OCI-LY7 (cell line): ENCODE data around the gene LRRC9. TPM values are rescaled to one million over a fixed set of nuclear protein-coding genes. Genes with fewer than 3 reads are reported as not detected.

Experiments
- BruUV-seq: library from RNA; stranded (reverse); fragments of 400-500 nt; replicated peaks from 2 replicates; lab custom pipeline; 2021; lab: Mats Ljungman, UMichigan
- CTCF ChIA-PET: fragments of 300-600 bp; sonication (Branson Sonifier 250); formaldehyde crosslinking; loops from one replicate; lab custom pipeline; 2022; ENCODE audit warnings: antibody characterized with exemption; ENCODE audit not compliant: unreplicated experiment; lab: Charles Lee
- POLR2A ChIA-PET: fragments of 300-600 bp; sonication (Branson Sonifier 250); formaldehyde crosslinking; loops from one replicate; lab custom pipeline; 2022; ENCODE audit warnings: antibody characterized with exemption; lab: Charles Lee
- DNase-seq: peaks from one replicate; pipeline ENCODE4 v3.0.0-alpha.2; 2015; ENCODE audit warnings: low spot score
- H2AFZ ChIP-seq: fragments of 200-600 bp; sonication (generic), shearing (Covaris generic); 2 replicates; pipeline ENCODE4 v1.6.1; 2014; ENCODE audit warnings: mild to moderate bottlenecking, antibody characterized with exemption, low read length, moderate library complexity
- H3K27ac ChIP-seq: fragments of 200-600 bp; sonication (generic); 2 replicates; pipeline ENCODE4 v1.5.1; 2014; ENCODE audit warnings: mixed run types, low read depth, mild to moderate bottlenecking, moderate library complexity, low read length, inconsistent platforms; ENCODE audit not compliant: poor library complexity, severe bottlenecking
- H3K36me3 ChIP-seq: fragments of 200-600 bp; sonication (generic); 2 replicates; pipeline ENCODE4 v1.6.1; 2014; ENCODE audit warnings: mild to moderate bottlenecking, antibody characterized with exemption, low read length, moderate library complexity, mixed read lengths; ENCODE audit not compliant: insufficient read depth
- H3K4me1 ChIP-seq: fragments of 200-600 bp; sonication (generic); 2 replicates; pipeline ENCODE4 v1.5.1; 2014; ENCODE audit warnings: mild to moderate bottlenecking, low read length; ENCODE audit not compliant: insufficient read depth, poor library complexity, severe bottlenecking
- H3K4me2 ChIP-seq: fragments of 200-600 bp; sonication (generic); 2 replicates; pipeline ENCODE4 v1.6.1; 2014; ENCODE audit warnings: mild to moderate bottlenecking, low read length
- H3K4me3 ChIP-seq: fragments of 200-600 bp; sonication (generic); 2 replicates; pipeline ENCODE4 v1.5.1; 2014; ENCODE audit warnings: mild to moderate bottlenecking, low read depth, low read length; ENCODE audit not compliant: poor library complexity, severe bottlenecking
- H3K79me2 ChIP-seq: fragments of 200-600 bp; sonication (generic); 2 replicates; pipeline ENCODE4 v1.6.1; 2016; ENCODE audit warnings: low read depth, mild to moderate bottlenecking, low read length, moderate library complexity, mixed read lengths; ENCODE audit not compliant: insufficient read depth
- H3K9me2 ChIP-seq: fragments of 200-600 bp; sonication (generic); 2 replicates; pipeline ENCODE4 v1.6.1; 2016; ENCODE audit warnings: mild to moderate bottlenecking, low read length, mixed read lengths; ENCODE audit not compliant: insufficient read depth
- H3K9me3 ChIP-seq: fragments of 200-600 bp; sonication (generic); 2 replicates; pipeline ENCODE4 v1.6.1; 2014; ENCODE audit warnings: mild to moderate bottlenecking, mixed run types, low read length, mixed read lengths
- H4K20me1 ChIP-seq: fragments of 200-600 bp; sonication (generic); 2 replicates; pipeline ENCODE4 v1.6.1; 2014; ENCODE audit warnings: mild to moderate bottlenecking, antibody characterized with exemption, low read length, moderate library complexity, mixed read lengths; ENCODE audit not compliant: insufficient read depth
- CTCF ChIP-seq: fragments of 200-600 bp; sonication (generic); conservative IDR thresholded peaks from 2 replicates; pipeline ENCODE4 v1.5.1; 2014; ENCODE audit warnings: mild to moderate bottlenecking, antibody characterized with exemption, low read length, moderate library complexity, mixed read lengths
- EZH2phosphoT487 ChIP-seq: fragments of 200-600 bp; sonication (generic); IDR thresholded peaks from 2 replicates; pipeline ENCODE4 v1.6.1; 2018; ENCODE audit warnings: low read depth, borderline replicate concordance, mild to moderate bottlenecking, mixed run types, antibody characterized with exemption, low read length, moderate library complexity, mixed read lengths
- intact Hi-C: fragments of 100-400 bp; cut with micrococcal nuclease; formaldehyde crosslinking; loops from one replicate; pipeline ENCODE4 v1.10.0; 2022; ENCODE audit not compliant: unreplicated experiment
- total RNA-seq, 2 experiments: library from RNA; depleted of rRNA in 1 of 2; stranded (reverse); fragments of >200 nt in 1 of 2; shearing (Covaris generic) in 1 of 2; gene quantifications; 2 replicates each; pipeline ENCODE4 v1.2.3, GENCODE V29; 2014 to 2022

Gene LRRC9
- total RNA-seq, 2 experiments from 2014 or later: 0.65 TPM; not detected in 1

DNA sequence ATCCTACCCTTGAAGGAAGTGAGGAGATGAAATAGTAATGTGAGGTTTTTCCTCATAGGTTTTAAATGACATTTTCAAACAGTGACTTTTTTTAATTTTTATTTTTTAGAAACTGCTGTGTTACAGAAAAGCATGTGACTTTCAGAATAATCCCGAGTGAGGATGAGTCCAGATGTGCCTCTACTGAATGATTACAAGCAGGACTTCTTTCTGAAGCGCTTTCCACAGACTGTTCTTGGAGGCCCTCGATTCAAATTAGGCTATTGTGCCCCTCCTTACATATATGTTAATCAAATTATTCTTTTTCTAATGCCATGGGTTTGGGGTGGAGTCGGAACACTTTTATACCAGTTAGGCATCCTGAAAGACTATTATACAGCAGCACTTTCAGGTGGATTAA, 187.5 kb downstream of the LRRC9 start:
- H3K4me3 ChIP-seq: no peak overlapping the region
- ChIA-PET POLR2A (interaction anchor here (1.4 kb wide), 1 partner anchor 18 kb away, joined by 3 read pairs; no protein-coding TSS in a partner anchor), CTCF (no interaction called here)
- no peak for TF ChIP-seq CTCF
- TF ChIP-seq EZH2phosphoT487: no peak
- H3K36me3 ChIP-seq: peaks cover 58% of the 10 kb centered on the region
- no peak overlapping the region for H3K4me2 ChIP-seq
- H3K79me2 ChIP-seq: peaks cover 52% of the 10 kb centered on the region; the same call in 1 of the 2 replicates
- H3K9me2 ChIP-seq: no peaks in the 10 kb centered on the region
- no TSS peak for BruUV-seq
- H2AFZ ChIP-seq: no peak overlapping the region
- peaks cover 7% of the 10 kb centered on the region; the same call in 1 of the 2 replicates for H3K9me3 ChIP-seq
- DNase-seq: no peak
- intact Hi-C loops: no loop called here
- H3K4me1 ChIP-seq: no peaks in the 10 kb centered on the region
- H4K20me1 ChIP-seq: no peaks in the 10 kb centered on the region
- no peak overlapping the region for H3K27ac ChIP-seq

GRCh38 chr14:60111732-60112131, 191.8 kb downstream of the LRRC9 start:
- Histone ChIP-seq H3K9me3 (no peaks in the 10 kb centered on the region), H3K9me2 (no peaks in the 10 kb centered on the region), H3K4me3 (no peak overlapping the region), H3K27ac (no peak overlapping the region), H3K4me2 (no peak overlapping the region), H2AFZ (no peak overlapping the region), H4K20me1 (no peaks in the 10 kb centered on the region), H3K4me1 (no peaks in the 10 kb centered on the region), H3K79me2 (peaks cover 18% of the 10 kb centered on the region; the same call in 1 of the 2 replicates), H3K36me3 (peaks cover 49% of the 10 kb centered on the region)
- BruUV-seq: no TSS peak
- intact Hi-C loops: no loop called here
- POLR2A ChIA-PET: no interaction called here
- TF ChIP-seq CTCF (no peak), EZH2phosphoT487 (no peak)
- DNase-seq: no peak
- CTCF ChIA-PET: no interaction called here

Other genes with a start within 250 kb of the LRRC9 start
- gene RTN1, start 49.4 kb upstream of the LRRC9 start, total RNA-seq (2014; rRNA removed; shearing (Covaris generic)): not detected in 2 replicates
- not detected in 2 replicates for gene RTN1, start 49.4 kb upstream of the LRRC9 start, total RNA-seq (2022)
- 47.0 and 49.1 TPM in 2 replicates for gene PCNX4, start 171.8 kb downstream of the LRRC9 start, total RNA-seq (2014; rRNA removed; shearing (Covaris generic))
- gene PCNX4, start 171.8 kb downstream of the LRRC9 start, total RNA-seq (2022): 54.4 and 64.2 TPM in 2 replicates
- gene DHRS7, start 245.3 kb downstream of the LRRC9 start, total RNA-seq (2014; rRNA removed; shearing (Covaris generic)): 30.9 and 32.7 TPM in 2 replicates
- 28.4 and 31.1 TPM in 2 replicates for gene DHRS7, start 245.3 kb downstream of the LRRC9 start, total RNA-seq (2022)